IMR-90 (cell line): ENCODE results near the gene ST3GAL5.

Experiments
- CHD1 ChIP-seq: IDR thresholded peaks from 2 replicates; pipeline ENCODE4 v1.6.1; 2012; ENCODE audit warnings: low read depth, low read length, improper control_type of control experiment
- POLR2A ChIP-seq: IDR thresholded peaks from 2 replicates; pipeline ENCODE4 v1.6.1; 2012; ENCODE audit warnings: mild to moderate bottlenecking, low read depth, low read length
- RAD21 ChIP-seq: IDR thresholded peaks from 2 replicates; pipeline ENCODE4 v1.6.1; 2012; ENCODE audit warnings: low read length, improper control_type of control experiment
- RFX5 ChIP-seq: IDR thresholded peaks from 2 replicates; pipeline ENCODE4 v1.8.0; 2012; ENCODE audit warnings: low read depth, mild to moderate bottlenecking, low read length, moderate library complexity
- SMC3 ChIP-seq: fragments of 150-350 bp; IDR thresholded peaks from 2 replicates; pipeline ENCODE4 v1.6.1; 2016; ENCODE audit warnings: low read depth, mild to moderate bottlenecking, antibody characterized with exemption, low read length, moderate library complexity
- TF ChIP-seq, protein P1 (sequence below): conservative IDR thresholded peaks from 2 replicates; pipeline ENCODE4 v1.5.1; 2012; ENCODE audit warnings: mild to moderate bottlenecking, low read depth, low read length, improper control_type of control experiment

DNA sequence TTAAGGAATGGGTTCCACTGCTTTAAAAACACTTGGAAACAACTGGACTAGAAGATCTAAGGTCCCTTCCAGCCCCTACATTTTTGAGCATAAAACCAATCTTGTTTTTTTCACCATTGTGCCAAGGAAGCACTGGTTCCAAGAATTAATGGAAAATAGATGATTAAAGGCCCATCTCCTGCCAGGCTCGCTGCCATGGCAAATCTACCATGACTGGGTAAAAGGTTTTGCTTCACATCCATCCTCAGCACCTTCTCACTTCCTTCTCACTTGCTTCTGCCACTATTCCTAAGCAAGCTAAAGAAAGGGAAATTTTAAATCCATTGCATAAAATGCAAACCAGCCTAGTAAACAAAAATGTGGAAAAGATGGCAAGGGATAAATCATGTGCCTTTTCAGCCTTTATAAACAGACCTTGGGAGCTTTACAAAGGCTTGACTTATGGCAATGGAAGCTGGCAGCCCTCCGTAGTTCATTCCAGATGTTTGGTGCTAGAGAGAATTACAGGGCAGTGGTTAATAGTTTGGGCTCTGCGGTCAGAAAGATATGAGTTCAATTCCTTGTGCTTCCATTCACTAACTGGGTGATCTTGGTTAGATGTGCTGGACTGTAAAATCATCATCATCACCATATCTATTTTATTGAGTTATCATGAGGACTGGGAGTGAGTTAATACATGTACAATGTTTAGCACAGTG is 27.0 kb upstream of the ST3GAL5 start:
- TF ChIP-seq RFX5: no peak
- no peak for TF ChIP-seq RAD21
- TF ChIP-seq SMC3: no peak
- TF ChIP-seq, protein P1, sequence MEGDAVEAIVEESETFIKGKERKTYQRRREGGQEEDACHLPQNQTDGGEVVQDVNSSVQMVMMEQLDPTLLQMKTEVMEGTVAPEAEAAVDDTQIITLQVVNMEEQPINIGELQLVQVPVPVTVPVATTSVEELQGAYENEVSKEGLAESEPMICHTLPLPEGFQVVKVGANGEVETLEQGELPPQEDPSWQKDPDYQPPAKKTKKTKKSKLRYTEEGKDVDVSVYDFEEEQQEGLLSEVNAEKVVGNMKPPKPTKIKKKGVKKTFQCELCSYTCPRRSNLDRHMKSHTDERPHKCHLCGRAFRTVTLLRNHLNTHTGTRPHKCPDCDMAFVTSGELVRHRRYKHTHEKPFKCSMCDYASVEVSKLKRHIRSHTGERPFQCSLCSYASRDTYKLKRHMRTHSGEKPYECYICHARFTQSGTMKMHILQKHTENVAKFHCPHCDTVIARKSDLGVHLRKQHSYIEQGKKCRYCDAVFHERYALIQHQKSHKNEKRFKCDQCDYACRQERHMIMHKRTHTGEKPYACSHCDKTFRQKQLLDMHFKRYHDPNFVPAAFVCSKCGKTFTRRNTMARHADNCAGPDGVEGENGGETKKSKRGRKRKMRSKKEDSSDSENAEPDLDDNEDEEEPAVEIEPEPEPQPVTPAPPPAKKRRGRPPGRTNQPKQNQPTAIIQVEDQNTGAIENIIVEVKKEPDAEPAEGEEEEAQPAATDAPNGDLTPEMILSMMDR: no peak
- no peak for TF ChIP-seq POLR2A
- no peak for TF ChIP-seq CHD1
